ENCODE results near the gene NUP58. TPM values are rescaled to one million over a fixed set of nuclear protein-coding genes. Genes with fewer than 3 reads are reported as not detected.
A peak's percentile ranks its signal among the peaks of the same experiment; 100 is the strongest.

The NUP58 gene
- total RNA-seq: 100 to 1,000 TPM; 137 to 142 TPM

- peak; percentile 94 for DNase-seq
- peaks cover 16% of the 10 kb centered on the region for H3K27me3 Mint-ChIP-seq
- H3K4me1 Mint-ChIP-seq: peaks cover 33% of the 10 kb centered on the region
- peak within 1 kb of the TSS; percentile 95 for H3K27ac Mint-ChIP-seq
- H3K4me3 Mint-ChIP-seq: peak within 1 kb of the TSS; percentile 94
- H3K36me3 Mint-ChIP-seq: peaks cover 32% of the 10 kb centered on the region
- H3K9me3 Mint-ChIP-seq: no peaks in the 10 kb centered on the region
Measured at GRCh38 chr13:25301347-25302113, at the start of gene NUP58. Gene NUP58 (plus strand): TSS chr13:25301625. CDS start chr13:25301774, 149 bp downstream.

GRCh38 chr13:25252225-25252624, 49.2 kb upstream of the NUP58 start:
- H3K4me3 Mint-ChIP-seq: no peak overlapping the region
- DNase-seq: no peak
- H3K9me3 Mint-ChIP-seq: no peaks in the 10 kb centered on the region
- H3K27me3 Mint-ChIP-seq: no peaks in the 10 kb centered on the region
- H3K36me3 Mint-ChIP-seq: peaks cover 9% of the 10 kb centered on the region
- no peak overlapping the region for H3K27ac Mint-ChIP-seq
- no peaks in the 10 kb centered on the region for H3K4me1 Mint-ChIP-seq

- no peak overlapping the region for H3K27ac Mint-ChIP-seq
- H3K4me3 Mint-ChIP-seq: no peak overlapping the region
- no peaks in the 10 kb centered on the region for H3K4me1 Mint-ChIP-seq
- no peak for DNase-seq
- H3K27me3 Mint-ChIP-seq: no peaks in the 10 kb centered on the region
- no peaks in the 10 kb centered on the region for H3K9me3 Mint-ChIP-seq
- peaks cover 9% of the 10 kb centered on the region for H3K36me3 Mint-ChIP-seq
Measured at GRCh38 chr13:25252752-25253151, 48.7 kb upstream of the NUP58 start.

- no peaks in the 10 kb centered on the region for H3K9me3 Mint-ChIP-seq
- peaks cover 9% of the 10 kb centered on the region for H3K36me3 Mint-ChIP-seq
- no peaks in the 10 kb centered on the region for H3K4me1 Mint-ChIP-seq
- no peaks in the 10 kb centered on the region for H3K27me3 Mint-ChIP-seq
- no peak overlapping the region for H3K27ac Mint-ChIP-seq
- H3K4me3 Mint-ChIP-seq: no peak overlapping the region
- no peak for DNase-seq
Measured at GRCh38 chr13:25253702-25254101, 47.7 kb upstream of the NUP58 start.

- Mint-ChIP-seq H3K27me3 (no peaks in the 10 kb centered on the region), H3K36me3 (peaks cover 6% of the 10 kb centered on the region)
- DNase-seq: no peak
Measured at GRCh38 chr13:25262261-25262660, 39.2 kb upstream of the NUP58 start.

GRCh38 chr13:25266706-25267105, 34.7 kb upstream of the NUP58 start:
- Mint-ChIP-seq H3K4me3 (no peak overlapping the region), H3K4me1 (peaks cover 2% of the 10 kb centered on the region), H3K36me3 (peaks cover 7% of the 10 kb centered on the region), H3K9me3 (no peaks in the 10 kb centered on the region), H3K27me3 (no peaks in the 10 kb centered on the region), H3K27ac (no peak overlapping the region)
- no peak for DNase-seq

More at GRCh38 chr13:25262261-25262660, 39.2 kb upstream of the NUP58 start:
- Mint-ChIP-seq H3K27ac (no peak overlapping the region), H3K4me1 (no peaks in the 10 kb centered on the region), H3K9me3 (no peaks in the 10 kb centered on the region), H3K4me3 (no peak overlapping the region)

GRCh38 chr13:25267715-25268114, 33.7 kb upstream of the NUP58 start:
- no peak overlapping the region for H3K27ac Mint-ChIP-seq
- peaks cover 2% of the 10 kb centered on the region for H3K4me1 Mint-ChIP-seq
- H3K27me3 Mint-ChIP-seq: no peaks in the 10 kb centered on the region
- peaks cover 8% of the 10 kb centered on the region for H3K36me3 Mint-ChIP-seq
- no peak overlapping the region for H3K4me3 Mint-ChIP-seq
- no peak for DNase-seq
- H3K9me3 Mint-ChIP-seq: no peaks in the 10 kb centered on the region

GRCh38 chr13:25268561-25268960, 32.9 kb upstream of the NUP58 start:
- H3K27me3 Mint-ChIP-seq: no peaks in the 10 kb centered on the region
- H3K4me1 Mint-ChIP-seq: peaks cover 2% of the 10 kb centered on the region
- H3K36me3 Mint-ChIP-seq: peaks cover 8% of the 10 kb centered on the region
- H3K27ac Mint-ChIP-seq: no peak overlapping the region
- H3K9me3 Mint-ChIP-seq: no peaks in the 10 kb centered on the region
- DNase-seq: no peak
- H3K4me3 Mint-ChIP-seq: no peak overlapping the region

GRCh38 chr13:25276748-25277147, 24.7 kb upstream of the NUP58 start:
- H3K27ac Mint-ChIP-seq: no peak overlapping the region
- H3K27me3 Mint-ChIP-seq: no peaks in the 10 kb centered on the region
- no peaks in the 10 kb centered on the region for H3K9me3 Mint-ChIP-seq
- DNase-seq: no peak
- H3K4me1 Mint-ChIP-seq: peaks cover 43% of the 10 kb centered on the region
- H3K36me3 Mint-ChIP-seq: peaks cover 10% of the 10 kb centered on the region
- H3K4me3 Mint-ChIP-seq: no peak overlapping the region

GRCh38 chr13:25280396-25280795, 21.0 kb upstream of the NUP58 start:
- Mint-ChIP-seq H3K27me3 (no peaks in the 10 kb centered on the region), H3K27ac (no peak overlapping the region), H3K4me1 (peaks cover 67% of the 10 kb centered on the region), H3K36me3 (peaks cover 12% of the 10 kb centered on the region), H3K4me3 (no peak overlapping the region), H3K9me3 (no peaks in the 10 kb centered on the region)
- no peak for DNase-seq

GRCh38 chr13:25281193-25281934, 20.1 kb upstream of the NUP58 start:
- DNase-seq: no peak
- peak overlapping the region; percentile 71 for H3K27ac Mint-ChIP-seq
- H3K4me3 Mint-ChIP-seq: peak overlapping the region; percentile 47
- H3K36me3 Mint-ChIP-seq: peaks cover 15% of the 10 kb centered on the region
- H3K9me3 Mint-ChIP-seq: no peaks in the 10 kb centered on the region
- no peaks in the 10 kb centered on the region for H3K27me3 Mint-ChIP-seq
- peaks cover 70% of the 10 kb centered on the region for H3K4me1 Mint-ChIP-seq

- Mint-ChIP-seq H3K4me1 (peaks cover 66% of the 10 kb centered on the region), H3K36me3 (peaks cover 18% of the 10 kb centered on the region), H3K27ac (peak overlapping the region; percentile 71), H3K4me3 (peak overlapping the region; percentile 49), H3K9me3 (no peaks in the 10 kb centered on the region), H3K27me3 (no peaks in the 10 kb centered on the region)
- DNase-seq: peak; percentile 24
Measured at GRCh38 chr13:25281935-25282332, 19.5 kb upstream of the NUP58 start.

GRCh38 chr13:25286308-25286968, 15.0 kb upstream of the NUP58 start:
- Mint-ChIP-seq H3K4me1 (peaks cover 36% of the 10 kb centered on the region), H3K4me3 (peak overlapping the region; percentile 94), H3K27me3 (peaks cover 16% of the 10 kb centered on the region), H3K9me3 (no peaks in the 10 kb centered on the region), H3K27ac (peak overlapping the region; percentile 93), H3K36me3 (peaks cover 9% of the 10 kb centered on the region)
- peak; percentile 18 for DNase-seq

GRCh38 chr13:25286969-25287961, 14.2 kb upstream of the NUP58 start, which contains the start of gene MTMR6:
Gene MTMR6 (minus strand): TSS chr13:25287488. CDS start chr13:25287247, 241 bp downstream.
- peak within 1 kb of the TSS; percentile 93 for H3K27ac Mint-ChIP-seq
- DNase-seq: peak; percentile 92
- H3K36me3 Mint-ChIP-seq: peaks cover 9% of the 10 kb centered on the region
- H3K27me3 Mint-ChIP-seq: peaks cover 17% of the 10 kb centered on the region
- H3K4me3 Mint-ChIP-seq: peak within 1 kb of the TSS; percentile 94
- peaks cover 28% of the 10 kb centered on the region for H3K4me1 Mint-ChIP-seq
- H3K9me3 Mint-ChIP-seq: no peaks in the 10 kb centered on the region
